ENCODE measurements around the gene TFIP11.

GRCh38 chr22:26551568-26551967, 39.3 kb upstream of the TFIP11 start:
- TF ChIP-seq EZH2 (IDR thresholded peaks at IDR 0.05) = no peak
- TF ChIP-seq POLR2AphosphoS5 (IDR thresholded peaks at IDR 0.05; ENCODE audit: borderline replicate concordance, low read depth, low read length) = no peak

Data from SK-N-MC (cell line).